UCSD-AML1 (cell line): ENCODE data around the gene XYLT1.
A peak's percentile ranks its signal among the peaks of the same experiment; 100 is the strongest.

Experiments
- DNase-seq: peaks from one replicate; lab custom pipeline; 2025; ENCODE audit not compliant: unreplicated experiment; lab: John Stamatoyannopoulos, UW

The XYLT1 gene

GRCh38 chr16:17237350-17237944, 233.3 kb downstream of the XYLT1 start:
- no peak for DNase-seq

GRCh38 chr16:17235147-17235815, 235.5 kb downstream of the XYLT1 start:
- no peak for DNase-seq

GRCh38 chr16:17233318-17234002, 237.3 kb downstream of the XYLT1 start:
- DNase-seq = no peak

- DNase-seq = no peak
Observed at GRCh38 chr16:17232487-17232886, 238.3 kb downstream of the XYLT1 start.

GRCh38 chr16:17231972-17232371, 238.8 kb downstream of the XYLT1 start:
- no peak for DNase-seq

GRCh38 chr16:17230932-17231581, 239.7 kb downstream of the XYLT1 start:
- DNase-seq = peak; percentile 30

- no peak for DNase-seq
Observed at GRCh38 chr16:17229766-17230165, 241.0 kb downstream of the XYLT1 start.

GRCh38 chr16:17229131-17229530, 241.6 kb downstream of the XYLT1 start:
- DNase-seq = no peak

GRCh38 chr16:17228708-17229055, 242.1 kb downstream of the XYLT1 start:
- DNase-seq = no peak

GRCh38 chr16:17228048-17228707, 242.6 kb downstream of the XYLT1 start:
- DNase-seq = no peak

- DNase-seq = no peak
Observed at GRCh38 chr16:17227278-17227677, 243.5 kb downstream of the XYLT1 start.

- no peak for DNase-seq
Observed at GRCh38 chr16:17225541-17225940, 245.2 kb downstream of the XYLT1 start.

GRCh38 chr16:17224879-17225281, 245.9 kb downstream of the XYLT1 start:
- peak; percentile 24 for DNase-seq

- no peak for DNase-seq
Observed at GRCh38 chr16:17224350-17224749, 246.4 kb downstream of the XYLT1 start.

- no peak for DNase-seq
Observed at GRCh38 chr16:17223576-17223975, 247.2 kb downstream of the XYLT1 start.

- peak; percentile 23 for DNase-seq
Observed at GRCh38 chr16:17222871-17223401, 247.8 kb downstream of the XYLT1 start.

- no peak for DNase-seq
Observed at GRCh38 chr16:17219991-17220390, 250.8 kb downstream of the XYLT1 start.

GRCh38 chr16:17215936-17216335, 254.8 kb downstream of the XYLT1 start:
- DNase-seq = no peak

GRCh38 chr16:17215306-17215705, 255.5 kb downstream of the XYLT1 start:
- no peak for DNase-seq

GRCh38 chr16:17213974-17214373, 256.8 kb downstream of the XYLT1 start:
- DNase-seq = no peak

- DNase-seq = no peak
Observed at GRCh38 chr16:17213025-17213424, 257.7 kb downstream of the XYLT1 start.
